NB4 (cell line): ENCODE data around the gene CYP19A1.

Experiments
- POLR2A ChIP-seq: IDR thresholded peaks from 2 replicates; pipeline ENCODE4 v1.6.1; 2011; ENCODE audit warnings: mild to moderate bottlenecking; ENCODE audit not compliant: insufficient read length; ENCODE audit errors: extremely low read depth
- TF ChIP-seq, protein P1 (sequence below): IDR thresholded peaks from 2 replicates; pipeline ENCODE4 v1.6.1; 2011; ENCODE audit warnings: low read depth, low read length
- TF ChIP-seq, protein P2 (sequence below): IDR thresholded peaks from one replicate; pipeline ENCODE4 v1.5.1; 2012; ENCODE audit warnings: low read depth, low read length

DNA sequence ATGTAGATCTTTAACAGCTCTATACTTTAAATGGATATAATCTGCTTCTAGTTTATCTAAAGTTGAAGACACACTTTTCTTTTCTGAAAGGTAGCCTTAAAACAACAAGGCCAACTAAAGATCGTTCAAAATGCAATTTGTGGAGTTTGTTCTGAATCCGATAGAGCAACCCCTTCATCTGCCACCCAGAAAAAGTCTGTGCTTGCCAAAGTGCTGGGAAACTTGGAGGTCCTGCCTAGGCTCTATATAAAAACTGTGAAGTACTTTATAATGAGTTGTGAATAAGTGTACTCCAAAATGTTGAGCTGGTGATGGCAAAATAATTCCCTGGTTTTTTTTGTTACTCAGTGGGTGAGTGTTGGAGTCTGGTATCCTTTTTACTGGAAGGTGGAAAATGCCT lies 15.6 kb upstream of the CYP19A1 start:
- TF ChIP-seq POLR2A: no peak
- TF ChIP-seq, protein P1, sequence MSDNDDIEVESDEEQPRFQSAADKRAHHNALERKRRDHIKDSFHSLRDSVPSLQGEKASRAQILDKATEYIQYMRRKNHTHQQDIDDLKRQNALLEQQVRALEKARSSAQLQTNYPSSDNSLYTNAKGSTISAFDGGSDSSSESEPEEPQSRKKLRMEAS: no peak
- TF ChIP-seq, protein P2, sequence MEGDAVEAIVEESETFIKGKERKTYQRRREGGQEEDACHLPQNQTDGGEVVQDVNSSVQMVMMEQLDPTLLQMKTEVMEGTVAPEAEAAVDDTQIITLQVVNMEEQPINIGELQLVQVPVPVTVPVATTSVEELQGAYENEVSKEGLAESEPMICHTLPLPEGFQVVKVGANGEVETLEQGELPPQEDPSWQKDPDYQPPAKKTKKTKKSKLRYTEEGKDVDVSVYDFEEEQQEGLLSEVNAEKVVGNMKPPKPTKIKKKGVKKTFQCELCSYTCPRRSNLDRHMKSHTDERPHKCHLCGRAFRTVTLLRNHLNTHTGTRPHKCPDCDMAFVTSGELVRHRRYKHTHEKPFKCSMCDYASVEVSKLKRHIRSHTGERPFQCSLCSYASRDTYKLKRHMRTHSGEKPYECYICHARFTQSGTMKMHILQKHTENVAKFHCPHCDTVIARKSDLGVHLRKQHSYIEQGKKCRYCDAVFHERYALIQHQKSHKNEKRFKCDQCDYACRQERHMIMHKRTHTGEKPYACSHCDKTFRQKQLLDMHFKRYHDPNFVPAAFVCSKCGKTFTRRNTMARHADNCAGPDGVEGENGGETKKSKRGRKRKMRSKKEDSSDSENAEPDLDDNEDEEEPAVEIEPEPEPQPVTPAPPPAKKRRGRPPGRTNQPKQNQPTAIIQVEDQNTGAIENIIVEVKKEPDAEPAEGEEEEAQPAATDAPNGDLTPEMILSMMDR: no peak
